ENCODE results near the gene GABRA5.

Gene GABRA5

GRCh38 chr15:26928051-26928450 lies 61.2 kb downstream of the GABRA5 start:
- DNase-seq (ENCODE audit: low read depth in 2 of 2), result peak; percentile 20 to 30

DNA sequence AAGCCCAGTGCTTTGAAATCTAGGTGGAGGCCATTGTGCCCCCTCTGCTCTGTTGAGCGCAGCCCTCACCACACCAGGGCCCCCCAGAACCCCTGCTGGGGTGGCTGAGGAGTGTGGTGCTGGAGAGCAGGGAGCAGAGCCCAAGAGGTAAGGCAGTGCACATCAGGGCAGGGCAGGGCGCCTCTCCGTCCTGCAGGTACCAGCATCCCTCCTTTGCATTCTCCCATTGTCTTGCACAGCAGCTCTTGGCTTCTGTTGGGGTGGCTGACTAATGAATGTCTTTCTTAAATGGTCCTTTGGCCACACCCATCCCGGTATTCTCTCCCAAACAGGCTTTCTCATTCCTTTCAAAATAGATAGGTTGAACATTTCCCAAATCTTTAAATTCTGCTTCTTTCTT lies 62.7 kb downstream of the GABRA5 start:
- DNase-seq (ENCODE audit: low read depth in 2 of 2), result no peak

GRCh38 chr15:26934848-26935247 lies 68.0 kb downstream of the GABRA5 start:
- DNase-seq (ENCODE audit: low read depth in 2 of 2), result no peak

GRCh38 chr15:26935322-26935721 lies 68.5 kb downstream of the GABRA5 start:
- DNase-seq (ENCODE audit: low read depth in 2 of 2), result no peak

DNA sequence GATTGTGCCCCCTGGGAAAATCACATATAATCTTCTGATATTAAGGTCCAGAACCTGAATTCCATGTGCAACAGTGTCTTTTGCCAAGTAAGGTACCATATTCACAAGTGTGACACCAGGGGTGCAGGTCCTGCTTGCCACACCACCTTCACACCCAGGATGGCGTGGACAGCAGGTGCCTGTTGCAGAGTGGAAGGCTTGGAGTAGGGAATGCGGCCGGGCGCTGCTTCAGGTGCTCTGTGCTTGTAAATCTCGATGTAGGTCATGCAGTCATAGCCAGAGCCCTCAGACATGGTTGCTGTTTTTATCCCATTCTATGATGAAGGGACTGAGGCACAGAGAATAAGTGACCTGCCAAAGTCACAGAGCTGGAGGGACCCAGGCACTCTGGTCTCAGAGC lies 69.6 kb downstream of the GABRA5 start:
- no peak for DNase-seq (ENCODE audit: low read depth in 2 of 2)

DNA sequence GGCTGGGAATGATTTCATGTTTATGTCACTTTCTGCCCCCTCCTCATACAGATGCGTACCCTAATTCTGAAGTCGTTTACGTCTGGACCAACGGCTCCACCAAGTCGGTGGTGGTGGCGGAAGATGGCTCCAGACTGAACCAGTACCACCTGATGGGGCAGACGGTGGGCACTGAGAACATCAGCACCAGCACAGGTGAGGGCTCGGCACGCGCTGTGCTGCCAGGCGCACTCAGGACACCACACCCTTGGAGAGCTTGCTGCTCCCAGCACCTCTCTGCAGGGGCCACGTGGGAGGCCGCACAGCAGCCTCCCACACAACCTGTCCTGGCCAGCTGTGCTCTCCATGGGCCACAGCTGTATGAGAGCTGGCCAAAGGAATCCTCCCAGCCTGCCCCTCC lies 70.3 kb downstream of the GABRA5 start:
- DNase-seq (ENCODE audit: low read depth in 2 of 2), result no peak

DNA sequence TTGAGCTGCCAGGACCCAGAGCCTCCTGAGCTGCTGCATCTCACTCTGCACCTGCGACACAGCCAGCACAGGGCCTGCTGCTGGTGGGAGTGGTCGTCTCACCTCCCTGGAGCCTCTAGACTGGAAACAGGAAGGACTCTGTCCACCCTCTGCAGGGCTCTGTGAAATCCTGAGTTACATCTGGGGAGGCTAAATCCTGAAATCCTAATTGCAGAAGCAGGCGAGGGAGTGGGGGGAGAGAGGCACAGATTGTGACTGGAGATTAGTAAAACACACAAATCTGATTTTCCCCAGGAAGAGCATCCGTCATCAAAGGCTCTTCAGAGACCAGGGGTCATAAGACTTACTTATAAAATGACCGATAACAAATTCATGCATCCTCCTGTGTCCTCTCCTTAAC lies 72.5 kb downstream of the GABRA5 start:
- DNase-seq (ENCODE audit: low read depth in 2 of 2), result no peak

GRCh38 chr15:26941489-26941888 lies 74.6 kb downstream of the GABRA5 start:
- no peak for DNase-seq (ENCODE audit: low read depth in 2 of 2)

DNA sequence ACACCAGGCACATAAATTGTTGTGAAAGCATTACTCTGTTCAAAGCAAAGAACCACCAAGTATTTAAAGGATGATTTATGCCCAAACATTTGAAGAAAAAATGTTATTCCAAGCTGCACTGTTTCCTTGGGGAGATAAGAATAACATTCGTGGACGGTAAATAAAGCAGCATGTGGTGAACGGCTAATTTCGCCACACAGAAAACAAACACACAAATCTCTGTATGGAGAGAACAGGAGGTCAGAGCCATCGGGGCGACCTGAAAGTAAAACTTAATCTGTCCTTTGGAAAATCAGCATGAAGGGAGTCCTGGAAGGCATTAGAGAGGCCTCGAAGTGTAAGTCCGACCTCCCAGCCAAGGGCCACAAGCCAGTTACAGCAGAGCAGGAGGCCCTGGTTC lies 77.0 kb downstream of the GABRA5 start:
- DNase-seq (ENCODE audit: low read depth in 2 of 2), result no peak

DNA sequence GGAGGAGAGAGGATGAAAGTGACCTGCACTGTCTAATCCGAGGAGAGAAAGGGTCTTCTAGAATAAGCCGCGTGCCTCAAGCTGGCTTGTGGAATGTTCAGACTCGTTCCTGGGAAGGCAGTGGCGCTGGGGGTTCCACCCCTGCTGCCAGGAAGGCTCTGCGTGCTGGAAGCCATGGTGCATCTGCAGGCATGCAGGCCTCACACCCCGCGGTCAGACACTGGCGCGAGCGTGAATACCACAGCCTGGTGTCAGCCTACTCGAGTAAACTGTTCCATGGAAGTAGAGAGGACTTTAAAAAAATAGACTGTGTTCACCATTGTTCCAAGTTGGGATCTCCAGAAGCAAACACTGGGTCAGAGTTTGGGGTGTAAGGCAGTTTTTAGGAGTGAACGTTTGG lies 78.2 kb downstream of the GABRA5 start:
- no peak for DNase-seq (ENCODE audit: low read depth in 2 of 2)

DNA sequence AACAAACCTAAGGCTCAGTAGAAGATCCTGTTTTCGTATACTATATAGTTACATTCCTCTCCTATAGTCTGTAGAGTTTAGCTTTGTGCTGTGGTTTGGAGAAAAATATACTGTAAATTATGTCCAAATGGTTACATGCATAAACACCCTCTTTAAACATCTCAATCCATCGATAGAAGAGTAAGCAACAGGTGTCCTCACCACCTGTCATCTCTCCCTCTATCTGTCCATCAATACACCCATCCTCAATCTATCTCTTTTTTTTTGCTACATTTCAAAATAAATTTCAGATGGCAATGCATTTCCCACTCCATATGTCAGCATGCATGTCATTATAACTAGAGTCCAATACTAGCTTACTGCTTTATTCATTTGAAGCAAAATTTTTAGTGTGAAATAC lies 83.1 kb downstream of the GABRA5 start:
- DNase-seq (ENCODE audit: low read depth in 2 of 2), result no peak

DNA sequence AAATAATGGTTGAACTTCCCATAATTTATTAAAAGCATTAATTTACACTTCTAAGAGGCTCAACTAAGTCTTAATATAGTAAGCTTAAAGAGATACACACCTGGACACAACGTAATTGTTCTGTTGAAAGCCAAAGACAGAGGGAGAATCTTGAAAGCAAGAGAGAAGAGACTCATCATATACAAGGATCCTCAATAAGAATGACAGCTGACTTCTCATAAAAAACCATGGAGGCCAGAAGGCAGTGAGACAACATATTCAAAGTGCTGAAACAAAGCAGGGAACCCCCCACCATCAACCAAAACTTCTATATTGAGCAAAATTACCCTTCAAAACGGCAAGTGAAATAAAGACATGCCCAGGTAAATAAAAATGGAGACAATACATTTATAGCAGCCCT lies 87.5 kb downstream of the GABRA5 start:
- no peak for DNase-seq (ENCODE audit: low read depth in 2 of 2)

DNA sequence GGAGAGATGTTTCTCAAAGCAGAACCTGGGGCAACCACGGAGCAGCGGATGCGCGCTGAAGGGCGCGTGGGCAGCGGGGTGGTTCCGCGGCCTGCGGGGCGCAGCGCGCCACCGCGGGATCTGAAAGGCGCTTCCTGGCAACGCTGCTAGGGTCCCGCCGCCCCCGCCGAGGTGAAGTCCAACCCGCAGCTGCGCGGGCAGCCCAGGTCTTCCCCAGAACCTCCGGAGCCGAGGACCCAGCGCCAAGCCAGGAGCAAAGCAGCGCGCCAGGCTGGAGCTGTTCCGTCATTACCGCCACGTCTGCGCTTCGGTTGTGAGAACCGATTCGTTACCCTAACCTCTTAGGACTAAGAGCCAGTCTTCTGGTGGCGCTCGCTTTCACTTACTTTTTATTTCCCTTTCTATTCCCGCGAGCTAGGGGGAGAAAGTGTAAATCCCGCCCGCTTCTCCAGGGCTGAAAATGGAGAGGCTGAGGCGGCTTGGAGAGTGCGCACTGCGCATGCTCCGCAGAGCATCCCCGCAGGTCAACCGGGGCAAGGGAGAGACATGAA lies 100.9 kb downstream of the GABRA5 start:
- DNase-seq (ENCODE audit: low read depth in 2 of 2), result peak; percentile 43 to 49

DNA sequence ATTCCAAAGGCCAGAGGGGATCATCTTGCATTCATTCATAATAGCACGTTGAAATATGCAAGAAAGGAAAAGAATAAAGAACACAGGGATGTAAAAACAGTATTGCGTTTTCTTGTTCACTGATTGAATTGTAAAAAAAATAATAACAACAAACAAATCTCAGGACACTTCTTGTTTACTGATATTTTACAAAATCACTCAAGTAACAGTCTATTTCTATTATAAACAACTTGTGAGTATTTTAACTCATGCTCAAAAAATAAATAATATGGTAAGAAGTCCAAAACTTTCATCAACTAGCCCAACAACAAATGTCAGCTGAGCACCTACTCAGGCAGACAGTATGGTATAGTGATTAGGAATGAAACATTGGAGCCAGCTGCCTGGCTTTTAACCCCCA lies 101.9 kb downstream of the GABRA5 start:
- DNase-seq (ENCODE audit: low read depth in 2 of 2), result no peak

- DNase-seq (ENCODE audit: low read depth in 2 of 2), result no peak
These were observed 103.9 kb downstream of the GABRA5 start, which contains the start of gene GABRG3 for GRCh38 chr15:26970712-26971210. Gene GABRG3 (plus strand): TSS chr15:26971181.

- DNase-seq (ENCODE audit: low read depth in 2 of 2), result no peak
These were observed 104.6 kb downstream of the GABRA5 start for GRCh38 chr15:26971271-26972018.

GRCh38 chr15:26972636-26973035 lies 105.8 kb downstream of the GABRA5 start:
- DNase-seq (ENCODE audit: low read depth in 2 of 2), result no peak

- no peak for DNase-seq (ENCODE audit: low read depth in 2 of 2)
These were observed 107.4 kb downstream of the GABRA5 start for GRCh38 chr15:26974120-26974780.

DNA sequence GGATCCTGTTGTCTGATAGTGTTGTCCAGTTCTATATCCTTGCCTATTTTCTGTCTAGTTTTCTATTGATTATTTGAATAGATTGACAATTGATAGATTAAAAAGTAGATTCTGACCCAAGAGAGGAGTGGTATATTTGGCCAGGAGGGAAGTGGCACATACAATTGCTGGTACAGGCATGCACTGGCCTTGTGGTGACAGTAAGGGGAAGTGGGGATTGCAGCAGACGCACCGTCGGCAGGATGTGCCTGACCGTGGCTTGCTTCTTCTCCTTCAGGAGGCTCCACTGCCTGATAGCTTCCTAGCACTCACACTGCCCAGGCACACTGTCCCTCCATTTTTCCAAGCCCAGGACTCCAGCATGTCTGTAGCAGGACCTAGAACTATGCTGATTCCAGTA lies 114.6 kb downstream of the GABRA5 start:
- no peak for DNase-seq (ENCODE audit: low read depth in 2 of 2)

GRCh38 chr15:26983822-26984221 lies 117.0 kb downstream of the GABRA5 start:
- no peak for DNase-seq (ENCODE audit: low read depth in 2 of 2)

DNA sequence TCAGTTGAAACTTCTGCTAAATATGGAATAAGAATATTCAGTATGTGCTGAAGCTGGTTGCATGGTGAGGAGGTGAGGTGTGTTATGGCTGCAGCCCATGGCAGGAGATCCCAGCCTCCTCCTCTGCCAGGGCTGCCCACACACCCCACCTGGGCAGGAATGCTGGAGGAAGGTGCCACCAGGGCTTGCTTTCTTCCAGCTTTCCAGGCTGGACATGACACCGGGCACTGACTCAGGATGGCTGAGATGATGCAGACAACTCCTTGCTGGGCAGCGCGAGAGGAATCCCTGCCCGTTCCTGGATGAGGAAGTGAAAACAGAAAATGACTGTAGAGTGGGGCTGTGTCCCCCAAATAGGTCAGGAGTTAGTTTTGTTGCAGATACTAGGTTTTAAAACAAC lies 118.2 kb downstream of the GABRA5 start:
- DNase-seq (ENCODE audit: low read depth in 2 of 2), result no peak

DNA sequence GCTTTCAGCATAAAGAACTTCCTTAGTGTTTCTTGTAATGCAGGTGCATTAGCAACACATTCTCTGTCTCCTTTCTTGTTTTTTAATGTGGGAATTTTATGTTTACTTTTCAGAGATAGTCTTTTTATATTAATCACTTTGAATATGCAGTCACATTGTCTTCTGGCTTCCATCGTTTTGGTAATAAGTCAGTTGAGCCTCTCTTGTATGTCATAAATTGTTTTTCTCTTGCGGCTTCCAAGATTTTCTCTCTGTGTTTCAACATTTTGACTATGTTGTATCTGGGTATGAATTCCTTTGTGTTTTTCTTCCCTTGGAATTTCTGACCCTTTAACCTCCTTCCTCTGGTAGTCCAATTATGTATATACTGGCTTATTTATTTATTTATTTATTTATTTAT lies 129.4 kb downstream of the GABRA5 start:
- DNase-seq (ENCODE audit: low read depth in 2 of 2), result no peak
